ENCODE results near the gene ITPKB.

Gene ITPKB

GRCh38 chr1:226678701-226679100 lies 60.4 kb downstream of the ITPKB start:
- Mint-ChIP-seq H3K4me1 (peaks cover 69% of the 10 kb centered on the region), H3K27ac (no peak overlapping the region), H3K27me3 (ENCODE audit: low read depth, poor library complexity) (peaks cover 9% of the 10 kb centered on the region), H3K9me3 (no peaks in the 10 kb centered on the region), H3K36me3 (ENCODE audit: low read depth) (no peaks in the 10 kb centered on the region), H3K4me3 (no peak overlapping the region)
- TF ChIP-seq CTCF (IDR thresholded peaks at IDR 0.05): no peak
- DNase-seq: no peak

GRCh38 chr1:226678251-226678650 lies 60.8 kb downstream of the ITPKB start:
- no peaks in the 10 kb centered on the region for H3K36me3 Mint-ChIP-seq (ENCODE audit: low read depth)
- TF ChIP-seq CTCF (IDR thresholded peaks at IDR 0.05): no peak
- H3K4me3 Mint-ChIP-seq: no peak overlapping the region
- DNase-seq: no peak
- H3K4me1 Mint-ChIP-seq: peaks cover 69% of the 10 kb centered on the region
- H3K27ac Mint-ChIP-seq: no peak overlapping the region
- H3K9me3 Mint-ChIP-seq: no peaks in the 10 kb centered on the region
- peaks cover 5% of the 10 kb centered on the region for H3K27me3 Mint-ChIP-seq (ENCODE audit: low read depth, poor library complexity)

GRCh38 chr1:226677027-226678020 lies 61.8 kb downstream of the ITPKB start:
- Mint-ChIP-seq H3K27ac (no peak overlapping the region), H3K4me3 (no peak overlapping the region), H3K36me3 (ENCODE audit: low read depth) (no peaks in the 10 kb centered on the region), H3K4me1 (peaks cover 73% of the 10 kb centered on the region), H3K9me3 (no peaks in the 10 kb centered on the region), H3K27me3 (ENCODE audit: low read depth, poor library complexity) (peaks cover 4% of the 10 kb centered on the region)
- no peak for DNase-seq
- TF ChIP-seq CTCF (IDR thresholded peaks at IDR 0.05): no peak

GRCh38 chr1:226676381-226676780 lies 62.7 kb downstream of the ITPKB start:
- Mint-ChIP-seq H3K9me3 (no peaks in the 10 kb centered on the region), H3K36me3 (ENCODE audit: low read depth) (no peaks in the 10 kb centered on the region), H3K4me3 (no peak overlapping the region), H3K4me1 (peaks cover 68% of the 10 kb centered on the region), H3K27me3 (ENCODE audit: low read depth, poor library complexity) (peaks cover 4% of the 10 kb centered on the region), H3K27ac (no peak overlapping the region)
- no peak for DNase-seq
- no peak for TF ChIP-seq CTCF (IDR thresholded peaks at IDR 0.05)

GRCh38 chr1:226675715-226676357 lies 63.2 kb downstream of the ITPKB start:
- no peak for TF ChIP-seq CTCF (IDR thresholded peaks at IDR 0.05)
- Mint-ChIP-seq H3K27ac (no peak overlapping the region), H3K4me1 (peaks cover 69% of the 10 kb centered on the region), H3K27me3 (ENCODE audit: low read depth, poor library complexity) (peaks cover 4% of the 10 kb centered on the region), H3K9me3 (no peaks in the 10 kb centered on the region), H3K4me3 (no peak overlapping the region), H3K36me3 (ENCODE audit: low read depth) (no peaks in the 10 kb centered on the region)
- no peak for DNase-seq
